A375 (cell line): ENCODE results near the gene PPP3CB. TPM values are rescaled to one million over a fixed set of nuclear protein-coding genes. Genes with fewer than 3 reads are reported as not detected.

Experiments used
- small RNA-seq: library from RNA; depleted of rRNA; stranded (forward); fragments of <200 nt; gene quantifications from one replicate; pipeline ENCODE3, GENCODE V24; 2014
- total RNA-seq: library from RNA; depleted of rRNA; stranded (reverse); fragments of >200 nt; shearing (Covaris generic); gene quantifications from 2 replicates; pipeline ENCODE4 v1.2.3, GENCODE V29; 2014; rRNA removed

Gene PPP3CB
- 6.2 and 7.3 TPM in 2 replicates for total RNA-seq

GRCh38 chr10:73495884-73496674 lies at the start of gene PPP3CB:
Gene PPP3CB, minus strand, starts transcription at chr10:73496024. Its CDS starts 135 bp downstream, at chr10:73495889.

GRCh38 chr10:73433538-73433867 lies 62.3 kb downstream of the PPP3CB start, which contains the start of gene MSS51:
Gene MSS51, minus strand, starts transcription at chr10:73433561. Its CDS starts 5,277 bp downstream, at chr10:73428284.

GRCh38 chr10:73413528-73414229 lies 82.1 kb downstream of the PPP3CB start, which contains the start of gene ANXA7:
Gene ANXA7, minus strand, starts transcription at chr10:73414058. Its CDS starts 13,202 bp downstream, at chr10:73400856.

Small RNA genes lying within 50 kb of the gene (small RNA-seq; reads per million reads assigned to genes)
- not detected for gene RNU6-883P

Other genes starting within 250 kb of the PPP3CB start
- 51.6 and 54.0 TPM in 2 replicates for gene DNAJC9, start 248.8 kb downstream of the PPP3CB start, total RNA-seq
- gene MRPS16, start 243.4 kb downstream of the PPP3CB start, total RNA-seq, result 59.1 and 60.8 TPM in 2 replicates
- 0.11 and 0.15 TPM in 2 replicates for gene CFAP70, start 137.2 kb downstream of the PPP3CB start, total RNA-seq
- 30.1 and 39.1 TPM in 2 replicates for gene ANXA7, start 82.0 kb downstream of the PPP3CB start, total RNA-seq
- 0.69 and 0.94 TPM in 2 replicates for gene MSS51, start 62.5 kb downstream of the PPP3CB start, total RNA-seq
- 7.3 and 8.1 TPM in 2 replicates for gene USP54, start 95.3 kb upstream of the PPP3CB start, total RNA-seq
- 0.41 TPM in 1 of 2 replicates, not detected in the other for gene MYOZ1, start 145.4 kb upstream of the PPP3CB start, total RNA-seq
- not detected in 2 replicates for gene SYNPO2L, start 160.0 kb upstream of the PPP3CB start, total RNA-seq
- gene AGAP5, start 202.1 kb upstream of the PPP3CB start, total RNA-seq, result 2.3 and 2.9 TPM in 2 replicates
- 40.6 and 44.4 TPM in 2 replicates for gene SEC24C, start 248.3 kb upstream of the PPP3CB start, total RNA-seq